NCI-H524 (cell line): Measurements from ENCODE around the gene MAGEA9B.
"Not testable (repeated sequence)": the region's sequence is repeated elsewhere in the genome, so short reads cannot be mapped to it uniquely, and the experiment has no call there.

Source experiments
- DNase-seq, 2 experiments: peaks; one replicate each; lab custom pipeline; 2025; lab: John Stamatoyannopoulos, UW

Gene MAGEA9B

DNA sequence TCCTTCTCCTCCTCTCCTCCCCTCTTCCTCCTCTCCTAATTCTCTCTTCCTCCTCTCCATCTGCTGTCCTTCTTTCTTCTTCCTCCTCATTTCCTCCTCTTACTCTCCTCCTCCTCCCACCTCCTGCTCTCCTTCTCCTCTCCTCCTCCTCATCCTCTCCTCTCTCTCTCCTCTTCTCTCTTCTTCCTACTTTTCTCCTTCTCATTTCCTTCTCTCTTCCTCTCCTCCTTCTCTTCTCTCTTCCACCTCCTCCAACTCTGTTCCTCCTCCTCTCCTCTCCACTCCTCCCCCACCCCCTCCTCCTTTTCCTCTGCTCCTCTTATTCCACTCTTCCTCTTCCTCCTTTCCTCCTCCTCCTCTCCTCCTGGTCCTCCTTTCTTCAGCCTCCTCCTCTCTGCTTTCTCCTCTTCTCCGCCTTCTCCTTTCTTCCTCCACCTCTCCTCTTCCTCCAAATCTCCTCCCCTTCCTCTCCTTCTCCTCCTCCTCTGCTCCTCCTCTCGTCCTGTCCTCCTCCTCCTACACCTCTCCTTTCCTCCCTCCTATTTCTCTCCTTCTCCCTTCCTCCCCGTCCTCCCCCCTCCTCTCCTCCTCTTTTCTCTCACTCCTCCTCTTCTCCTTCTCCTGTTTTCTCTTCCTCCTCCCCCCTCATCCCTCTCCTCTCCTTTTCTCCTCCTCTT, 52.2 kb downstream of the MAGEA9B start:
- not testable (repeated sequence) for DNase-seq

DNA sequence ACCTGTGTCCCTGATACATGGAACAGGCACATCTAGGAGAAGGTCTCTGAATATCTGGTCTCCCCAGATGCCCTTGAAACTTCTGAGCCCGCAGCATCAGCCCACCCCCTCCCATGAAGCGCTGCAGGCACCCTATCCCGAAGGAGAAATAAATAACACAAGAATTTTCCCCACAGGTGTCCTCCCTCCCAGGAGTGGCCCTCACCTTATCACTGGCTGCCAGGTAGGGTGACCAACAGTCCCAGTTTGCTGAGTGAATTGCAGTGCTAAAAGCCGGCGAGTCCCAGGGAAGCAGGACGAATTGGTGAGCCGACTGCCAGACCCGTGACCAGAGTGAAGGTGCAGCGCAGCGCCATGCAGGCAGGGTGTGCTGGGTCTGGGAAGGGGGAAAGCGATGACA, 53.3 kb downstream of the MAGEA9B start:
- not testable (repeated sequence) for DNase-seq

DNA sequence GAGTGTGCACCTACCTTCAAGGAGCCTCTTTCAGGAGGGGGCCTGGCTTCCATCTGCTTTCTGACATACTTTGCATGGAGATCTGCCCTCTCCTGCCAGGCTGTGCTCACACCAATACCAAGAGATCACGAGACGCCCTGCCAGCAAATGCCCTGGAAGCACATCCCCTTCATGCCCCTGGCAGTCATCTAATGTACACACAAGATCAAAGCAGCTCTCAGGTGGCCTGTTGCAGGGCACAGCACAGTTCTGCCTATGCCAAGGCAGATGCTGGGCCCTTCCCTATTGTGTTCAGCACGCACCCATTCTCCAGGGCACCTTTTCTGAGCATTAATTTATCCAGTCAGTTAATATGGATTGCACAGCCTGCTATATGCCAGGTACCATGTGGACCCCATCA, 54.4 kb downstream of the MAGEA9B start:
- not testable (repeated sequence) for DNase-seq
